ENCODE measurements around the gene SUSD4.
"Not testable (repeated sequence)": the region's sequence is repeated elsewhere in the genome, so short reads cannot be mapped to it uniquely, and the experiment has no call there.

SUSD4 gene

GRCh38 chr1:223403184-223403815 is 39.3 kb upstream of the SUSD4 start:
- no peak for DNase-seq (ENCODE audit: low read depth)

GRCh38 chr1:223402790-223403142 is 38.8 kb upstream of the SUSD4 start:
- TF ChIP-seq CTCF (IDR thresholded peaks at IDR 0.05; ENCODE audit: low read depth, low read length, missing control alignments): no peak
- no peak overlapping the region for H3K4me3 ChIP-seq (ENCODE audit: low read depth, low read length)
- no peak for DNase-seq (ENCODE audit: low read depth)
- in situ Hi-C loops (cut with HindIII; ENCODE audit: low sequenced_read_pairs): no loop called here

More at GRCh38 chr1:223403184-223403815, 39.3 kb upstream of the SUSD4 start:
- TF ChIP-seq CTCF (IDR thresholded peaks at IDR 0.05; ENCODE audit: low read depth, low read length, missing control alignments): no peak
- in situ Hi-C loops (cut with HindIII; ENCODE audit: low sequenced_read_pairs): no loop called here
- no peak overlapping the region for H3K4me3 ChIP-seq (ENCODE audit: low read depth, low read length)

GRCh38 chr1:223401873-223402789 is 38.2 kb upstream of the SUSD4 start:
- H3K4me3 ChIP-seq (ENCODE audit: low read depth, low read length): no peak overlapping the region
- no peak for TF ChIP-seq CTCF (IDR thresholded peaks at IDR 0.05; ENCODE audit: low read depth, low read length, missing control alignments)
- peak; percentile 59 for DNase-seq (ENCODE audit: low read depth)
- in situ Hi-C loops (cut with HindIII; ENCODE audit: low sequenced_read_pairs): no loop called here

- DNase-seq (ENCODE audit: low read depth); H3K4me3 ChIP-seq (ENCODE audit: low read depth, low read length); in situ Hi-C loops (cut with HindIII; ENCODE audit: low sequenced_read_pairs): not testable (repeated sequence)
These were observed 35.4 kb upstream of the SUSD4 start for GRCh38 chr1:223399393-223399792.

GRCh38 chr1:223394706-223395105 is 30.7 kb upstream of the SUSD4 start:
- no peak for DNase-seq (ENCODE audit: low read depth)
- no peak overlapping the region for H3K4me3 ChIP-seq (ENCODE audit: low read depth, low read length)
- no peak for TF ChIP-seq CTCF (IDR thresholded peaks at IDR 0.05; ENCODE audit: low read depth, low read length, missing control alignments)

GRCh38 chr1:223394242-223394641 is 30.3 kb upstream of the SUSD4 start:
- no peak overlapping the region for H3K4me3 ChIP-seq (ENCODE audit: low read depth, low read length)
- no peak for DNase-seq (ENCODE audit: low read depth)
- in situ Hi-C loops (cut with HindIII; ENCODE audit: low sequenced_read_pairs): no loop called here
- TF ChIP-seq CTCF (IDR thresholded peaks at IDR 0.05; ENCODE audit: low read depth, low read length, missing control alignments): no peak

More at GRCh38 chr1:223394706-223395105, 30.7 kb upstream of the SUSD4 start:
- in situ Hi-C loops (cut with HindIII; ENCODE audit: low sequenced_read_pairs): no loop called here

All from astrocyte of the cerebellum (primary cell).